ENCODE measurements around the gene PSD. TPM values are rescaled to one million over a fixed set of nuclear protein-coding genes. Genes with fewer than 3 reads are reported as not detected.

The PSD gene
- total and polyA plus RNA-seq, 10 of the 15 experiments (the other 5 are each of a cell fraction or from before 2014, with no cell fraction given): 0.11 to 2.0 (median 0.49) TPM; not detected in 2

DNA sequence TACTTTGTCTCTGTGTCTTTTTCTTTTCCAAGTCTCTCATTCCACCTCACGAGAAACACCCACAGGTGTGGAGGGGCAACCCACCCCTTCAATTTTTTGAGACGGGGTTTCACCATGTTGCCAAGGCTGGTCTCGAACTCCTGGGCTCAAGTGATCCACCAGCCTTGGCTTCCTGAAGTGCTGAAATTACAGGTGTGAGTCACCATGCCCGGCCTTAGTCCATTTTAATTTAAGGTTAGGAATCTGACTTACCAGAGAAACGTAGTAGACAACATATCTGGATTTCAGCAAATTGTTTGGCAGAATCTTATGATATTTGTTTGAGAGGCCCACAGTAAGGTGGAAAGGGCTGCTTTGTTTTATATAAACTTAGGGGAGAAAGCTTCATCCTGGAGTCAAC is 26.3 kb downstream of the PSD start (continued):
- TF ChIP-seq, protein P1, sequence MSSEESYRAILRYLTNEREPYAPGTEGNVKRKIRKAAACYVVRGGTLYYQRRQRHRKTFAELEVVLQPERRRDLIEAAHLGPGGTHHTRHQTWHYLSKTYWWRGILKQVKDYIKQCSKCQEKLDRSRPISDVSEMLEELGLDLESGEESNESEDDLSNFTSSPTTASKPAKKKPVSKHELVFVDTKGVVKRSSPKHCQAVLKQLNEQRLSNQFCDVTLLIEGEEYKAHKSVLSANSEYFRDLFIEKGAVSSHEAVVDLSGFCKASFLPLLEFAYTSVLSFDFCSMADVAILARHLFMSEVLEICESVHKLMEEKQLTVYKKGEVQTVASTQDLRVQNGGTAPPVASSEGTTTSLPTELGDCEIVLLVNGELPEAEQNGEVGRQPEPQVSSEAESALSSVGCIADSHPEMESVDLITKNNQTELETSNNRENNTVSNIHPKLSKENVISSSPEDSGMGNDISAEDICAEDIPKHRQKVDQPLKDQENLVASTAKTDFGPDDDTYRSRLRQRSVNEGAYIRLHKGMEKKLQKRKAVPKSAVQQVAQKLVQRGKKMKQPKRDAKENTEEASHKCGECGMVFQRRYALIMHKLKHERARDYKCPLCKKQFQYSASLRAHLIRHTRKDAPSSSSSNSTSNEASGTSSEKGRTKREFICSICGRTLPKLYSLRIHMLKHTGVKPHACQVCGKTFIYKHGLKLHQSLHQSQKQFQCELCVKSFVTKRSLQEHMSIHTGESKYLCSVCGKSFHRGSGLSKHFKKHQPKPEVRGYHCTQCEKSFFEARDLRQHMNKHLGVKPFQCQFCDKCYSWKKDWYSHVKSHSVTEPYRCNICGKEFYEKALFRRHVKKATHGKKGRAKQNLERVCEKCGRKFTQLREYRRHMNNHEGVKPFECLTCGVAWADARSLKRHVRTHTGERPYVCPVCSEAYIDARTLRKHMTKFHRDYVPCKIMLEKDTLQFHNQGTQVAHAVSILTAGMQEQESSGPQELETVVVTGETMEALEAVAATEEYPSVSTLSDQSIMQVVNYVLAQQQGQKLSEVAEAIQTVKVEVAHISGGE (CRISPR knock-in tag; IDR thresholded peaks at IDR 0.05): no peak
- TF ChIP-seq RELA (IDR thresholded peaks at IDR 0.05; ENCODE audit: borderline replicate concordance, partially characterized antibody) (no peak), SMC3 (IDR thresholded peaks at IDR 0.05; ENCODE audit: borderline replicate concordance, low read length) (no peak), BHLHE40 (IDR thresholded peaks at IDR 0.05; ENCODE audit: borderline replicate concordance in 1 of 2, low read depth in 2 of 2, low read length in 1 of 2) (no peak), ASH2L (IDR thresholded peaks at IDR 0.05; ENCODE audit: borderline replicate concordance, low read depth) (no peak)
- TF ChIP-seq, protein P2, sequence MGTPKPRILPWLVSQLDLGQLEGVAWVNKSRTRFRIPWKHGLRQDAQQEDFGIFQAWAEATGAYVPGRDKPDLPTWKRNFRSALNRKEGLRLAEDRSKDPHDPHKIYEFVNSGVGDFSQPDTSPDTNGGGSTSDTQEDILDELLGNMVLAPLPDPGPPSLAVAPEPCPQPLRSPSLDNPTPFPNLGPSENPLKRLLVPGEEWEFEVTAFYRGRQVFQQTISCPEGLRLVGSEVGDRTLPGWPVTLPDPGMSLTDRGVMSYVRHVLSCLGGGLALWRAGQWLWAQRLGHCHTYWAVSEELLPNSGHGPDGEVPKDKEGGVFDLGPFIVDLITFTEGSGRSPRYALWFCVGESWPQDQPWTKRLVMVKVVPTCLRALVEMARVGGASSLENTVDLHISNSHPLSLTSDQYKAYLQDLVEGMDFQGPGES (IDR thresholded peaks at IDR 0.05): no peak

DNA sequence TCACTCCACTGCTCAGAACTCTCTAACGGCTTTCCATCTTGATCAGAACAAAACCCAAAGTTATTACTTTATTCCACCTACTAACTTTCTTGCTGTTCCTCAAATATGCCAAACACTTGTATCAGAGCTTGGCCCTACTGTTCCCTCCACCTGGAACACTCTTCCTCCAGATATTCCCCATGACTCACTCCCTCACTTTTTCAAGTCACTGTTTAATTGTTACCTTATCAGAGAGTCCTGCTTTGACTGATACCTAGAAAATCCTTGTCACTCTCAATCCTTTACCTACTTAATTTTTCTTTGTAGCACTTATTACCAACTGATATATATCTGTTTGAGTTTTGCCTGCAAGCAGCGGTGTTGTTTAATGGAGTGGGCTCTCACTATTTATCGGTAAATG is 28.7 kb downstream of the PSD start:
- DNase-seq (ENCODE audit: low read depth, low spot score): no peak
- intact Hi-C loops (cut with micrococcal nuclease; ENCODE audit: unreplicated experiment): loop anchor here (5.0 to 10.0 kb wide), 3 partner anchors 72 to 255 kb away; partner anchors contain the start of gene TRIM8
- TF ChIP-seq ETV6 (conservative IDR thresholded peaks at IDR 0.05 in 1 of 2, IDR thresholded peaks at IDR 0.05 in 1 of 2; ENCODE audit: borderline replicate concordance in 1 of 2, low read depth in 1 of 2) (no peak), IRF4 (IDR thresholded peaks at IDR 0.05; ENCODE audit: low read depth, low read length) (no peak), POLR2AphosphoS5 (IDR thresholded peaks at IDR 0.05; ENCODE audit: low read length) (no peak), HCFC1 (IDR thresholded peaks at IDR 0.05; ENCODE audit: low read length) (no peak), SREBF2 (IDR thresholded peaks at IDR 0.05; ENCODE audit: low read length) (no peak), NBN (IDR thresholded peaks at IDR 0.05) (no peak)
- TF ChIP-seq, protein P3, sequence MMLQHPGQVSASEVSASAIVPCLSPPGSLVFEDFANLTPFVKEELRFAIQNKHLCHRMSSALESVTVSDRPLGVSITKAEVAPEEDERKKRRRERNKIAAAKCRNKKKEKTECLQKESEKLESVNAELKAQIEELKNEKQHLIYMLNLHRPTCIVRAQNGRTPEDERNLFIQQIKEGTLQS (IDR thresholded peaks at IDR 0.05; ENCODE audit: borderline replicate concordance, extremely low read depth, low read depth, low read length): no peak
- TF ChIP-seq, protein P4, sequence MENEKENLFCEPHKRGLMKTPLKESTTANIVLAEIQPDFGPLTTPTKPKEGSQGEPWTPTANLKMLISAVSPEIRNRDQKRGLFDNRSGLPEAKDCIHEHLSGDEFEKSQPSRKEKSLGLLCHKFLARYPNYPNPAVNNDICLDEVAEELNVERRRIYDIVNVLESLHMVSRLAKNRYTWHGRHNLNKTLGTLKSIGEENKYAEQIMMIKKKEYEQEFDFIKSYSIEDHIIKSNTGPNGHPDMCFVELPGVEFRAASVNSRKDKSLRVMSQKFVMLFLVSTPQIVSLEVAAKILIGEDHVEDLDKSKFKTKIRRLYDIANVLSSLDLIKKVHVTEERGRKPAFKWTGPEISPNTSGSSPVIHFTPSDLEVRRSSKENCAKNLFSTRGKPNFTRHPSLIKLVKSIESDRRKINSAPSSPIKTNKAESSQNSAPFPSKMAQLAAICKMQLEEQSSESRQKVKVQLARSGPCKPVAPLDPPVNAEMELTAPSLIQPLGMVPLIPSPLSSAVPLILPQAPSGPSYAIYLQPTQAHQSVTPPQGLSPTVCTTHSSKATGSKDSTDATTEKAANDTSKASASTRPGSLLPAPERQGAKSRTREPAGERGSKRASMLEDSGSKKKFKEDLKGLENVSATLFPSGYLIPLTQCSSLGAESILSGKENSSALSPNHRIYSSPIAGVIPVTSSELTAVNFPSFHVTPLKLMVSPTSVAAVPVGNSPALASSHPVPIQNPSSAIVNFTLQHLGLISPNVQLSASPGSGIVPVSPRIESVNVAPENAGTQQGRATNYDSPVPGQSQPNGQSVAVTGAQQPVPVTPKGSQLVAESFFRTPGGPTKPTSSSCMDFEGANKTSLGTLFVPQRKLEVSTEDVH (IDR thresholded peaks at IDR 0.05; ENCODE audit: low read depth, partially characterized antibody): no peak
- RAD21 ChIA-PET (ENCODE audit: unreplicated experiment): interaction anchor here (1.6 kb wide), 1 partner anchor 90 kb away, joined by 5 read pairs; no protein-coding TSS in a partner anchor
- Histone ChIP-seq H3K79me2 (ENCODE audit: control insufficient read depth, insufficient read depth, low read length) (peaks cover 7% of the 10 kb centered on the region), H3K4me3 (no peak overlapping the region), H3K9me3 (replicated peaks; ENCODE audit: control insufficient read depth, insufficient read depth, low read length) (no peaks in the 10 kb centered on the region), H3K27ac (ENCODE audit: control insufficient read depth, insufficient read depth) (no peak overlapping the region), H3K36me3 (ENCODE audit: control insufficient read depth in 2 of 2, insufficient read depth in 2 of 2, low read length in 1 of 2) (no peaks in the 10 kb centered on the region), H3K27me3 (replicated peaks in 1 of 2; ENCODE audit: control insufficient read depth in 2 of 2, insufficient read depth in 2 of 2, low read length in 1 of 2) (no peaks in the 10 kb centered on the region), H2AFZ (ENCODE audit: control insufficient read depth, low read depth, low read length) (no peak overlapping the region), H3K9ac (ENCODE audit: control insufficient read depth, insufficient read depth, low read length) (no peak overlapping the region), H4K20me1 (ENCODE audit: control insufficient read depth, insufficient read depth) (no peaks in the 10 kb centered on the region), H3K4me2 (ENCODE audit: control insufficient read depth, insufficient read depth) (no peak overlapping the region), H3K4me1 (ENCODE audit: control insufficient read depth, insufficient read depth, low read length) (peaks cover 7% of the 10 kb centered on the region)
- BruUV-seq (replicated peaks): no TSS peak
- no peak for ATAC-seq
- no peak for FAIRE-seq
- 91% methylated on average over 3 of the region's 3 CpGs for WGBS (ENCODE audit: insufficient coverage, insufficient replicate concordance, low lambda C conversion rate, missing lambda C conversion rate)
- SMC1A ChIA-PET (ENCODE audit: uncharacterized antibody, unreplicated experiment): no interaction called here
- CTCF ChIA-PET: interaction anchor here (0.9 to 1.5 kb wide), 2 partner anchors 42 to 220 kb away, joined by 3 read pairs; partner anchors contain the start of gene CUEDC2
- in situ Hi-C loops (cut with MboI): no loop called here
- POLR2A ChIA-PET: interaction anchor here (0.6 to 1.2 kb wide), 3 partner anchors 11 to 225 kb away, joined by 3 to 5 read pairs (median 4); no protein-coding TSS in a partner anchor

All from GM12878 (cell line).